CD14-positive monocyte (primary cell): ENCODE results near the gene FNIP2. TPM values are rescaled to one million over a fixed set of nuclear protein-coding genes. Genes with fewer than 3 reads are reported as not detected.

Experiments
- DNase-seq, 3 donors: peaks; one replicate each; pipeline ENCODE4 v3.0.0-alpha.2; 2011 to 2022
- H2AFZ ChIP-seq: 2 replicates; pipeline ENCODE4 v1.6.0; 2012; ENCODE audit warnings: mild to moderate bottlenecking, low read depth, low read length, inconsistent platforms; ENCODE audit not compliant: insufficient read depth, poor library complexity, severe bottlenecking
- H3K27ac ChIP-seq, 2 donors: 1 replicate in 1 of 2; 2 replicates in 1 of 2; pipeline ENCODE4 v1.5.1; 2012 to 2013; ENCODE audit warnings: low read length in 2 of 2, control low read depth in 1 of 2, inconsistent platforms in 1 of 2, low read depth in 1 of 2, mild to moderate bottlenecking in 1 of 2
- H3K27me3 ChIP-seq, 2 donors: one replicate each; pipeline versions ENCODE4 v1.6.0 to v1.6.1; 2011 to 2013; ENCODE audit warnings: low read length in 2 of 2; ENCODE audit not compliant: control insufficient read depth in 2 of 2, insufficient read depth in 2 of 2
- H3K36me3 ChIP-seq, 2 donors: replicated peaks in 1 of 2; 1 replicate in 1 of 2; 2 replicates in 1 of 2; pipeline versions ENCODE4 v1.5.1 to v1.6.1; 2012 to 2013; ENCODE audit warnings: low read length in 2 of 2, control low read depth in 1 of 2, inconsistent platforms in 1 of 2, mild to moderate bottlenecking in 1 of 2; ENCODE audit not compliant: insufficient read depth in 2 of 2, control insufficient read depth in 1 of 2
- H3K4me1 ChIP-seq, 2 donors: 1 replicate in 1 of 2; 2 replicates in 1 of 2; pipeline versions ENCODE4 v1.5.1 to v1.6.1; 2012 to 2013; ENCODE audit warnings: low read length in 2 of 2, control low read depth in 1 of 2, inconsistent platforms in 1 of 2, mild to moderate bottlenecking in 1 of 2, moderate library complexity in 1 of 2; ENCODE audit not compliant: insufficient read depth in 2 of 2, control insufficient read depth in 1 of 2
- H3K4me2 ChIP-seq: replicated peaks from 2 replicates; pipeline ENCODE3; 2012; ENCODE audit warnings: low read length, moderate library complexity, mild to moderate bottlenecking; ENCODE audit not compliant: poor library complexity, severe bottlenecking; ENCODE audit errors: extremely low read depth
- H3K4me3 ChIP-seq, 3 experiments: fragments of 200-600 bp in 1 of 3; sonication (generic) in 1 of 3; replicated peaks in 1 of 3; 1 replicate in 2 of 3; 2 replicates in 1 of 3; pipeline ENCODE4 v1.5.1; 2011 to 2013; ENCODE audit warnings: low read length in 3 of 3, mild to moderate bottlenecking in 3 of 3, control low read depth in 2 of 3, low read depth in 2 of 3, inconsistent platforms in 1 of 3, moderate library complexity in 1 of 3
- H3K79me2 ChIP-seq: 2 replicates; pipeline ENCODE4 v1.6.0; 2012; ENCODE audit warnings: mild to moderate bottlenecking, control low read depth, inconsistent platforms, low read length, moderate library complexity; ENCODE audit not compliant: insufficient read depth
- H3K9ac ChIP-seq: 2 replicates; pipeline ENCODE4 v1.6.0; 2017; ENCODE audit warnings: low read length, mild to moderate bottlenecking; ENCODE audit not compliant: insufficient read depth, poor library complexity, severe bottlenecking
- H3K9me3 ChIP-seq, 2 donors: replicated peaks in 1 of 2; 1 replicate in 1 of 2; 2 replicates in 1 of 2; pipeline versions ENCODE4 v1.5.1 to v1.6.1; 2012 to 2013; ENCODE audit warnings: low read length in 2 of 2, control low read depth in 1 of 2; ENCODE audit not compliant: control insufficient read depth in 1 of 2, insufficient read depth in 1 of 2
- H4K20me1 ChIP-seq: 2 replicates; pipeline ENCODE4 v1.6.0; 2012; ENCODE audit warnings: mild to moderate bottlenecking, low read length, control low read depth, moderate library complexity; ENCODE audit not compliant: insufficient read depth
- H3K27ac Mint-ChIP-seq, 7 donors: one replicate each; pipeline ENCODE4 v1.8.0; 2020; ENCODE audit warnings: mild to moderate bottlenecking in 7 of 7, mixed read lengths in 7 of 7, moderate library complexity in 6 of 7, inconsistent platforms in 2 of 7
- H3K27me3 Mint-ChIP-seq, 3 donors: one replicate each; pipeline ENCODE4 v1.8.0; 2021 to 2022; ENCODE audit warnings: low read depth in 3 of 3, mild to moderate bottlenecking in 3 of 3, mixed read lengths in 3 of 3, moderate library complexity in 3 of 3, inconsistent platforms in 1 of 3
- H3K36me3 Mint-ChIP-seq, 2 donors: one replicate each; pipeline ENCODE4 v1.8.0; 2020; ENCODE audit warnings: mixed read lengths in 2 of 2, inconsistent platforms in 1 of 2, mild to moderate bottlenecking in 1 of 2
- H3K4me1 Mint-ChIP-seq: one replicate; pipeline ENCODE4 v1.8.0; 2020; ENCODE audit warnings: mild to moderate bottlenecking, mixed read lengths
- H3K4me3 Mint-ChIP-seq, 2 donors: one replicate each; pipeline ENCODE4 v1.8.0; 2020; ENCODE audit warnings: mild to moderate bottlenecking in 2 of 2, mixed read lengths in 2 of 2, moderate library complexity in 1 of 2
- H3K9me3 Mint-ChIP-seq, 7 donors: one replicate each; pipeline ENCODE4 v1.8.0; 2020 to 2022; ENCODE audit warnings: mixed read lengths in 7 of 7, mild to moderate bottlenecking in 6 of 7, moderate library complexity in 6 of 7, inconsistent platforms in 2 of 7
- WGBS: methylation state at CpG from one replicate; pipeline ENCODE4 v1.1.5; 2013; ENCODE audit warnings: missing lambda C conversion rate; ENCODE audit not compliant: insufficient coverage; 5-methylcytosine and 5-hydroxymethylcytosine counted together
- intact Hi-C, 2 donors: fragments of 100-400 bp; cut with micrococcal nuclease; formaldehyde crosslinking; loops; one replicate each; pipeline versions ENCODE4 v1.15.0 to v1.15.1; 2023
- polyA plus RNA-seq, 3 donors: library from polyadenylated mRNA; depleted of rRNA in 1 of 3; unstranded in 2 of 3; stranded (reverse) in 1 of 3; fragments of 300-500 nt in 2 of 3; fragments of >200 nt in 1 of 3; fragmentation: Illumina TruSeq in 2 of 3; gene quantifications; 1 replicate in 2 of 3; 2 replicates in 1 of 3; pipeline ENCODE4 v1.2.3, GENCODE V29; 2012 to 2021
- TF ChIP-seq, protein P1 (sequence below): fragments of 200-600 bp; IDR thresholded peaks from one replicate; pipeline ENCODE4 v1.8.0; 2022; ENCODE audit warnings: antibody characterized with exemption, mild to moderate bottlenecking

The FNIP2 gene
- polyA plus RNA-seq, 3 donors: 3.5 to 7.7 (median 5.7) TPM

GRCh38 chr4:158770671-158771070 is 1.8 kb downstream of the FNIP2 start:
- H2AFZ ChIP-seq: no peak overlapping the region
- peaks cover 41 to 59% of the 10 kb centered on the region in 2 donors for H3K4me1 ChIP-seq
- DNase-seq: no peak
- H3K4me3 ChIP-seq: peak overlapping the region in 1 of 3 experiments; percentile 95
- no peaks in the 10 kb centered on the region for H3K9me3 ChIP-seq
- H3K9me3 Mint-ChIP-seq: peaks cover 0 to 2% (median 0%) of the 10 kb centered on the region in 7 donors
- TF ChIP-seq, protein P1, sequence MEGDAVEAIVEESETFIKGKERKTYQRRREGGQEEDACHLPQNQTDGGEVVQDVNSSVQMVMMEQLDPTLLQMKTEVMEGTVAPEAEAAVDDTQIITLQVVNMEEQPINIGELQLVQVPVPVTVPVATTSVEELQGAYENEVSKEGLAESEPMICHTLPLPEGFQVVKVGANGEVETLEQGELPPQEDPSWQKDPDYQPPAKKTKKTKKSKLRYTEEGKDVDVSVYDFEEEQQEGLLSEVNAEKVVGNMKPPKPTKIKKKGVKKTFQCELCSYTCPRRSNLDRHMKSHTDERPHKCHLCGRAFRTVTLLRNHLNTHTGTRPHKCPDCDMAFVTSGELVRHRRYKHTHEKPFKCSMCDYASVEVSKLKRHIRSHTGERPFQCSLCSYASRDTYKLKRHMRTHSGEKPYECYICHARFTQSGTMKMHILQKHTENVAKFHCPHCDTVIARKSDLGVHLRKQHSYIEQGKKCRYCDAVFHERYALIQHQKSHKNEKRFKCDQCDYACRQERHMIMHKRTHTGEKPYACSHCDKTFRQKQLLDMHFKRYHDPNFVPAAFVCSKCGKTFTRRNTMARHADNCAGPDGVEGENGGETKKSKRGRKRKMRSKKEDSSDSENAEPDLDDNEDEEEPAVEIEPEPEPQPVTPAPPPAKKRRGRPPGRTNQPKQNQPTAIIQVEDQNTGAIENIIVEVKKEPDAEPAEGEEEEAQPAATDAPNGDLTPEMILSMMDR: no peak
- H3K36me3 Mint-ChIP-seq: peaks cover 0 to 3% of the 10 kb centered on the region in 2 donors
- no CpG with 5 or more reads among the region's 5 CpGs for WGBS
- peaks cover 63% of the 10 kb centered on the region for H3K79me2 ChIP-seq
- intact Hi-C loops: loop anchor here in 1 of 2 donors (10.0 kb wide), 1 partner anchor 64 kb away; no protein-coding TSS in a partner anchor
- H3K4me3 Mint-ChIP-seq: peak overlapping the region in 1 of 2 donors; percentile 100
- H3K27ac ChIP-seq: no peak overlapping the region
- no peak overlapping the region for H3K9ac ChIP-seq
- peaks cover 0 to 2% (median 0%) of the 10 kb centered on the region in 3 donors for H3K27me3 Mint-ChIP-seq
- peak overlapping the region; percentile 71 for H3K4me2 ChIP-seq
- H4K20me1 ChIP-seq: peaks cover 30% of the 10 kb centered on the region
- no peaks in the 10 kb centered on the region for H3K36me3 ChIP-seq
- peaks cover 71% of the 10 kb centered on the region for H3K4me1 Mint-ChIP-seq
- no peaks in the 10 kb centered on the region for H3K27me3 ChIP-seq
- H3K27ac Mint-ChIP-seq: no peak overlapping the region

GRCh38 chr4:158771776-158772175 is 3.0 kb downstream of the FNIP2 start:
- peaks cover 63% of the 10 kb centered on the region for H3K4me1 Mint-ChIP-seq
- Histone ChIP-seq H3K9me3 (no peaks in the 10 kb centered on the region), H3K9ac (no peak overlapping the region), H2AFZ (no peak overlapping the region), H3K79me2 (peaks cover 74% of the 10 kb centered on the region), H3K4me1 (peaks cover 32 to 50% of the 10 kb centered on the region in 2 donors), H3K4me3 (no peak overlapping the region), H3K4me2 (no peak overlapping the region), H4K20me1 (peaks cover 39% of the 10 kb centered on the region), H3K36me3 (no peaks in the 10 kb centered on the region), H3K27ac (no peak overlapping the region), H3K27me3 (no peaks in the 10 kb centered on the region)
- WGBS: 75% methylated on average over 1 of the region's 2 CpGs
- peaks cover 0 to 3% of the 10 kb centered on the region in 2 donors for H3K36me3 Mint-ChIP-seq
- no peak overlapping the region for H3K4me3 Mint-ChIP-seq
- intact Hi-C loops: loop anchor here in 1 of 2 donors (10.0 kb wide), 1 partner anchor 63 kb away; no protein-coding TSS in a partner anchor
- H3K9me3 Mint-ChIP-seq: peaks cover 0 to 2% (median 0%) of the 10 kb centered on the region in 7 donors
- H3K27ac Mint-ChIP-seq: no peak overlapping the region
- DNase-seq: no peak
- TF ChIP-seq, protein P1: no peak
- H3K27me3 Mint-ChIP-seq: peaks cover 0 to 2% (median 0%) of the 10 kb centered on the region in 3 donors
